H9 (cell line): Measurements from ENCODE around the gene PASK. TPM values are rescaled to one million over a fixed set of nuclear protein-coding genes. Genes with fewer than 3 reads are reported as not detected.

ENCODE experiments used
- DNase-seq: peaks from one replicate; pipeline ENCODE4 v3.0.0-alpha.2; 2017
- H2AFZ ChIP-seq: one replicate; pipeline ENCODE4 v1.6.1; 2013; ENCODE audit warnings: mild to moderate bottlenecking, low read length, control low read depth, moderate library complexity
- H2AK5ac ChIP-seq: 2 replicates; pipeline ENCODE4 v1.6.1; 2013; ENCODE audit warnings: low read length, control low read depth, mixed read lengths; ENCODE audit not compliant: insufficient read length
- H2BK120ac ChIP-seq: one replicate; pipeline ENCODE4 v1.6.1; 2013; ENCODE audit warnings: low read depth, mild to moderate bottlenecking, low read length, control low read depth, inconsistent platforms; ENCODE audit not compliant: poor library complexity, severe bottlenecking
- H2BK12ac ChIP-seq: 2 replicates; pipeline ENCODE4 v1.6.1; 2013; ENCODE audit warnings: low read length, control low read depth, mixed read lengths, low read depth; ENCODE audit not compliant: insufficient read length
- H2BK15ac ChIP-seq: 2 replicates; pipeline ENCODE4 v1.6.1; 2013; ENCODE audit warnings: low read depth, low read length, control low read depth
- H2BK20ac ChIP-seq: one replicate; pipeline ENCODE4 v1.6.1; 2013; ENCODE audit warnings: low read depth, mild to moderate bottlenecking, low read length, control low read depth, inconsistent platforms; ENCODE audit not compliant: poor library complexity, severe bottlenecking
- H2BK5ac ChIP-seq: 2 replicates; pipeline ENCODE4 v1.6.1; 2013; ENCODE audit warnings: low read length, control low read depth, mixed read lengths; ENCODE audit not compliant: insufficient read length
- H3K14ac ChIP-seq: 2 replicates; pipeline ENCODE4 v1.6.1; 2013; ENCODE audit warnings: low read length, control low read depth; ENCODE audit not compliant: insufficient read depth
- H3K18ac ChIP-seq: 2 replicates; pipeline ENCODE4 v1.6.1; 2013; ENCODE audit warnings: low read depth, mild to moderate bottlenecking, mixed read lengths, low read length, control low read depth; ENCODE audit not compliant: insufficient read length
- H3K23ac ChIP-seq: 2 replicates; pipeline ENCODE4 v1.6.1; 2013; ENCODE audit warnings: low read length, control low read depth, mixed read lengths, low read depth; ENCODE audit not compliant: insufficient read length
- H3K23me2 ChIP-seq: 2 replicates; pipeline ENCODE4 v1.6.1; 2013; ENCODE audit warnings: low read depth, mild to moderate bottlenecking, mixed read lengths, low read length, control low read depth; ENCODE audit not compliant: insufficient read length, poor library complexity, severe bottlenecking
- H3K27ac ChIP-seq: 2 replicates; pipeline ENCODE4 v1.5.1; 2013; ENCODE audit warnings: low read length, control low read depth, mixed read lengths, low read depth; ENCODE audit not compliant: insufficient read length
- H3K27me3 ChIP-seq: 2 replicates; pipeline ENCODE4 v1.6.1; 2013; ENCODE audit warnings: low read length, control low read depth, inconsistent platforms; ENCODE audit not compliant: insufficient read depth
- H3K4ac ChIP-seq: 2 replicates; pipeline ENCODE4 v1.6.1; 2013; ENCODE audit warnings: low read depth, mild to moderate bottlenecking, control low read depth, inconsistent platforms, low read length, moderate library complexity
- H3K4me1 ChIP-seq: 2 replicates; pipeline ENCODE4 v1.6.1; 2013; ENCODE audit warnings: low read length, control low read depth, inconsistent platforms; ENCODE audit not compliant: insufficient read depth
- H3K4me2 ChIP-seq: 2 replicates; pipeline ENCODE4 v1.6.1; 2013; ENCODE audit warnings: low read length, control low read depth, mixed read lengths; ENCODE audit not compliant: insufficient read length, insufficient read depth
- H3K56ac ChIP-seq: 2 replicates; pipeline ENCODE4 v1.6.1; 2013; ENCODE audit warnings: low read depth, mild to moderate bottlenecking, mixed read lengths, low read length, control low read depth; ENCODE audit not compliant: insufficient read length
- H3K79me1 ChIP-seq: 2 replicates; pipeline ENCODE4 v1.6.1; 2013; ENCODE audit warnings: low read depth, mild to moderate bottlenecking, moderate library complexity, low read length, control low read depth, inconsistent platforms; ENCODE audit not compliant: insufficient read depth, poor library complexity, severe bottlenecking
- H3K79me2 ChIP-seq: 2 replicates; pipeline ENCODE4 v1.6.1; 2013; ENCODE audit warnings: low read length, control low read depth, inconsistent platforms; ENCODE audit not compliant: insufficient read depth
- H3K9ac ChIP-seq: 2 replicates; pipeline ENCODE4 v1.6.1; 2013; ENCODE audit warnings: low read length, control low read depth, mixed read lengths; ENCODE audit not compliant: insufficient read length; ENCODE audit errors: extremely low read depth
- H3K9me3 ChIP-seq: one replicate; pipeline ENCODE4 v1.6.1; 2013; ENCODE audit warnings: low read depth, low read length, inconsistent platforms; ENCODE audit not compliant: control insufficient read depth
- H3T11ph ChIP-seq: one replicate; pipeline ENCODE4 v1.6.1; 2013; ENCODE audit warnings: mild to moderate bottlenecking, low read length, control low read depth, inconsistent platforms
- H4K20me1 ChIP-seq: one replicate; pipeline ENCODE4 v1.6.1; 2013; ENCODE audit not compliant: control insufficient read depth, insufficient read length, insufficient read depth
- H4K5ac ChIP-seq: 2 replicates; pipeline ENCODE4 v1.6.1; 2013; ENCODE audit warnings: low read depth, mild to moderate bottlenecking, mixed read lengths, low read length, control low read depth; ENCODE audit not compliant: insufficient read length
- H4K8ac ChIP-seq: replicated peaks from 2 replicates; pipeline ENCODE4 v1.6.1; 2013; ENCODE audit warnings: low read length, control low read depth, mixed read lengths, low read depth; ENCODE audit not compliant: insufficient read length
- H4K91ac ChIP-seq: 2 replicates; pipeline ENCODE4 v1.6.1; 2013; ENCODE audit warnings: low read depth, mild to moderate bottlenecking, moderate library complexity, mixed read lengths, low read length, control low read depth; ENCODE audit not compliant: insufficient read length
- H3K27ac Mint-ChIP-seq, 3 experiments: 2 replicates in 2 of 3; 3 replicates in 1 of 3; pipeline ENCODE4 v1.8.0; 2020 to 2021; ENCODE audit warnings: mixed read lengths in 3 of 3, mild to moderate bottlenecking in 1 of 3, moderate library complexity in 1 of 3
- H3K27me3 Mint-ChIP-seq: 2 replicates; pipeline ENCODE4 v1.8.0; 2021; ENCODE audit warnings: low read depth, mild to moderate bottlenecking, moderate library complexity, mixed read lengths
- H3K36me3 Mint-ChIP-seq, 3 experiments: 2 replicates in 2 of 3; 3 replicates in 1 of 3; pipeline ENCODE4 v1.8.0; 2020 to 2021; ENCODE audit warnings: low read depth in 3 of 3, mixed read lengths in 3 of 3; ENCODE audit not compliant: insufficient read depth in 1 of 3
- H3K4me1 Mint-ChIP-seq, 2 experiments: 2 replicates each; pipeline ENCODE4 v1.8.0; 2020; ENCODE audit warnings: mixed read lengths in 2 of 2
- H3K4me3 Mint-ChIP-seq, 2 experiments: 2 replicates in 1 of 2; 3 replicates in 1 of 2; pipeline ENCODE4 v1.8.0; 2020 to 2021; ENCODE audit warnings: mild to moderate bottlenecking in 2 of 2, mixed read lengths in 2 of 2, moderate library complexity in 1 of 2
- H3K9me3 Mint-ChIP-seq, 2 experiments: 2 replicates in 1 of 2; 3 replicates in 1 of 2; pipeline ENCODE4 v1.8.0; 2020; ENCODE audit warnings: mild to moderate bottlenecking in 2 of 2, mixed read lengths in 2 of 2, moderate library complexity in 1 of 2
- WGBS: extraction: QIAGEN DNeasy Blood & Tissue Kit; methylation state at CpG from one replicate; pipeline ENCODE4 v1.1.7; 2013; ENCODE audit warnings: missing lambda C conversion rate, low lambda C conversion rate, mixed read lengths; ENCODE audit not compliant: insufficient read length; ENCODE audit errors: extremely low coverage; 5-methylcytosine and 5-hydroxymethylcytosine counted together
- total RNA-seq: library from RNA; stranded (reverse); gene quantifications from 2 replicates; pipeline ENCODE4 v1.2.1, GENCODE V29; 2021
- TF ChIP-seq, protein P1 (sequence below): fragments of 200-600 bp; sonication (generic); conservative IDR thresholded peaks from 3 replicates; pipeline ENCODE4 v1.8.0; 2021; ENCODE audit warnings: antibody characterized with exemption, mild to moderate bottlenecking

The PASK gene
- total RNA-seq, 1 experiment from 2014 or later, result 68.0 TPM

DNA sequence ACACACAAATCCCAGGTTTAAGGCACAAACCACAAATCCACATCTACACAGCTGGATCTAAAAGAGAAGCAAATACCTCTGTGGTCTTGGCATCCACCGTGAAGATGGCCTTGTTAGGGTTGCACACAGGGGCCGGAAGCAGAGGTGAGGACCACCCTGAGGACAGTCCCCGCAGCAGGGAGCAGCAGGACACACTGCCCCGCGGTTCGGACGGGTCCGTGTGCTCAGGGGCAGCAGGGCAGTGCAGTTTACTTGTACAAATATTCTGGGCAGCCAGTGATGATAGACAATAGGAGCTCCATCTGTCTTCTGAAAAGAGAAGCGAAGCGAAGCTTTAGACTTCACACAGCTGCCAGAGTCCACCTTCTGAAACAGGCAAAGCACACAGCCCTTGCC, 8.8 kb downstream of the PASK start:
- Histone ChIP-seq H3K56ac (no peak overlapping the region), H4K5ac (no peak overlapping the region), H4K20me1 (no peaks in the 10 kb centered on the region), H2BK120ac (no peak overlapping the region), H2BK5ac (no peak overlapping the region), H3K4ac (no peak overlapping the region), H3K27ac (no peak overlapping the region), H2BK12ac (no peak overlapping the region), H4K91ac (no peak overlapping the region), H3K4me1 (no peaks in the 10 kb centered on the region), H2AK5ac (no peak overlapping the region), H2BK20ac (no peak overlapping the region), H3K79me2 (no peaks in the 10 kb centered on the region), H4K8ac (no peak overlapping the region), H3K23me2 (no peaks in the 10 kb centered on the region), H3K18ac (no peak overlapping the region), H3K23ac (no peak overlapping the region), H3K4me2 (no peak overlapping the region), H3K27me3 (no peaks in the 10 kb centered on the region), H3K79me1 (no peaks in the 10 kb centered on the region), H3T11ph (no peak overlapping the region), H3K9me3 (no peaks in the 10 kb centered on the region), H3K9ac (no peak overlapping the region), H2AFZ (no peak overlapping the region), H3K14ac (no peak overlapping the region), H2BK15ac (no peak overlapping the region)
- no peaks in the 10 kb centered on the region for H3K9me3 Mint-ChIP-seq
- peaks cover 12 to 66% (median 57%) of the 10 kb centered on the region in 3 experiments; a peak in 6 of 7 replicates for H3K36me3 Mint-ChIP-seq
- H3K27ac Mint-ChIP-seq, result peak overlapping the region in 2 of 3 experiments; percentile 59 to 76; a peak in 3 of 7 replicates
- H3K4me3 Mint-ChIP-seq, result no peak overlapping the region
- no peak for DNase-seq
- no peaks in the 10 kb centered on the region for H3K27me3 Mint-ChIP-seq
- TF ChIP-seq, protein P1, sequence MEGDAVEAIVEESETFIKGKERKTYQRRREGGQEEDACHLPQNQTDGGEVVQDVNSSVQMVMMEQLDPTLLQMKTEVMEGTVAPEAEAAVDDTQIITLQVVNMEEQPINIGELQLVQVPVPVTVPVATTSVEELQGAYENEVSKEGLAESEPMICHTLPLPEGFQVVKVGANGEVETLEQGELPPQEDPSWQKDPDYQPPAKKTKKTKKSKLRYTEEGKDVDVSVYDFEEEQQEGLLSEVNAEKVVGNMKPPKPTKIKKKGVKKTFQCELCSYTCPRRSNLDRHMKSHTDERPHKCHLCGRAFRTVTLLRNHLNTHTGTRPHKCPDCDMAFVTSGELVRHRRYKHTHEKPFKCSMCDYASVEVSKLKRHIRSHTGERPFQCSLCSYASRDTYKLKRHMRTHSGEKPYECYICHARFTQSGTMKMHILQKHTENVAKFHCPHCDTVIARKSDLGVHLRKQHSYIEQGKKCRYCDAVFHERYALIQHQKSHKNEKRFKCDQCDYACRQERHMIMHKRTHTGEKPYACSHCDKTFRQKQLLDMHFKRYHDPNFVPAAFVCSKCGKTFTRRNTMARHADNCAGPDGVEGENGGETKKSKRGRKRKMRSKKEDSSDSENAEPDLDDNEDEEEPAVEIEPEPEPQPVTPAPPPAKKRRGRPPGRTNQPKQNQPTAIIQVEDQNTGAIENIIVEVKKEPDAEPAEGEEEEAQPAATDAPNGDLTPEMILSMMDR, result no peak
- WGBS, result no CpG with 5 or more reads among the region's 10 CpGs
- no peaks in the 10 kb centered on the region for H3K4me1 Mint-ChIP-seq
